Neuronal stem cell (in vitro differentiated cells): Measurements from ENCODE around the gene ANP32B.

ENCODE experiments used
- DNase-seq: peaks from one replicate; pipeline ENCODE4 v3.0.0-alpha.2; 2013; ENCODE audit warnings: low spot score
- H2AFZ ChIP-seq: one replicate; pipeline ENCODE4 v1.6.1; 2013; ENCODE audit warnings: mild to moderate bottlenecking, low read length, inconsistent platforms
- H2AK5ac ChIP-seq: 2 replicates; pipeline ENCODE4 v1.6.1; 2013; ENCODE audit warnings: low read depth, mild to moderate bottlenecking, inconsistent platforms, low read length, moderate library complexity, mixed read lengths
- H2BK120ac ChIP-seq: 2 replicates; pipeline ENCODE4 v1.6.1; 2013; ENCODE audit warnings: low read depth, mild to moderate bottlenecking, inconsistent platforms, low read length, moderate library complexity, mixed read lengths
- H2BK12ac ChIP-seq: one replicate; pipeline ENCODE4 v1.6.1; 2013; ENCODE audit warnings: low read length, inconsistent platforms
- H2BK15ac ChIP-seq: 2 replicates; pipeline ENCODE4 v1.6.1; 2013; ENCODE audit warnings: mild to moderate bottlenecking, low read length, inconsistent platforms, mixed read lengths
- H2BK5ac ChIP-seq: one replicate; pipeline ENCODE4 v1.6.1; 2013; ENCODE audit warnings: inconsistent platforms, mild to moderate bottlenecking, low read length, moderate library complexity
- H3K14ac ChIP-seq: one replicate; pipeline ENCODE4 v1.6.1; 2013; ENCODE audit warnings: low read length, inconsistent platforms
- H3K18ac ChIP-seq: 2 replicates; pipeline ENCODE4 v1.6.1; 2013; ENCODE audit warnings: low read length, inconsistent platforms
- H3K23ac ChIP-seq: 2 replicates; pipeline ENCODE4 v1.6.1; 2013; ENCODE audit warnings: low read depth, mild to moderate bottlenecking, mixed read lengths, low read length, inconsistent platforms; ENCODE audit not compliant: poor library complexity
- H3K27ac ChIP-seq: replicated peaks from 3 replicates; pipeline ENCODE4 v1.5.1; 2013; ENCODE audit warnings: low read length, inconsistent platforms
- H3K27me3 ChIP-seq, 3 experiments: 2 replicates each; pipeline ENCODE4 v1.6.1; 2013; ENCODE audit warnings: low read length in 3 of 3, mild to moderate bottlenecking in 2 of 3, inconsistent platforms in 1 of 3, low read depth in 1 of 3, mixed read lengths in 1 of 3, moderate library complexity in 1 of 3; ENCODE audit not compliant: control insufficient read depth in 3 of 3, insufficient read depth in 3 of 3
- H3K36me3 ChIP-seq, 2 donors: replicated peaks in 1 of 2; 2 replicates each; pipeline ENCODE4 v1.6.1; 2013; ENCODE audit warnings: low read length in 2 of 2; ENCODE audit not compliant: control insufficient read depth in 2 of 2, insufficient read depth in 2 of 2
- H3K4ac ChIP-seq: 2 replicates; pipeline ENCODE4 v1.6.1; 2013; ENCODE audit warnings: inconsistent platforms, mild to moderate bottlenecking, low read length, moderate library complexity
- H3K4me1 ChIP-seq, 2 donors: 1 replicate in 1 of 2; 2 replicates in 1 of 2; pipeline ENCODE4 v1.6.1; 2013; ENCODE audit warnings: low read length in 2 of 2, low read depth in 1 of 2; ENCODE audit not compliant: control insufficient read depth in 2 of 2, insufficient read depth in 1 of 2
- H3K4me2 ChIP-seq: one replicate; pipeline ENCODE4 v1.6.1; 2013; ENCODE audit warnings: mild to moderate bottlenecking, low read length, inconsistent platforms; ENCODE audit not compliant: insufficient read depth, poor library complexity, severe bottlenecking
- H3K4me3 ChIP-seq, 2 donors: 2 replicates each; pipeline ENCODE4 v1.5.1; 2013; ENCODE audit warnings: low read length in 2 of 2, mild to moderate bottlenecking in 2 of 2, inconsistent platforms in 1 of 2, moderate library complexity in 1 of 2
- H3K79me1 ChIP-seq: one replicate; pipeline ENCODE4 v1.6.1; 2013; ENCODE audit warnings: low read depth, mild to moderate bottlenecking, inconsistent platforms, low read length, moderate library complexity
- H3K9ac ChIP-seq: one replicate; pipeline ENCODE4 v1.6.1; 2013; ENCODE audit warnings: mild to moderate bottlenecking, low read depth, low read length, inconsistent platforms; ENCODE audit not compliant: poor library complexity
- H3K9me3 ChIP-seq, 2 donors: replicated peaks in 1 of 2; 2 replicates each; pipeline versions ENCODE3 to v1.6.1; 2013; ENCODE audit warnings: low read length in 2 of 2, mild to moderate bottlenecking in 2 of 2, inconsistent platforms in 1 of 2, low read depth in 1 of 2, mixed read lengths in 1 of 2, moderate library complexity in 1 of 2; ENCODE audit not compliant: control insufficient read depth in 2 of 2, insufficient read depth in 1 of 2
- H4K8ac ChIP-seq: one replicate; pipeline ENCODE4 v1.6.1; 2013; ENCODE audit warnings: low read depth, mild to moderate bottlenecking, inconsistent platforms, low read length, moderate library complexity
- H4K91ac ChIP-seq: one replicate; pipeline ENCODE4 v1.6.1; 2013; ENCODE audit warnings: low read length, low read depth, mild to moderate bottlenecking, inconsistent platforms; ENCODE audit not compliant: poor library complexity
- WGBS, 2 donors: extraction: QIAGEN DNeasy Blood & Tissue Kit; methylation state at CpG; one replicate each; pipeline ENCODE4 v1.1.7; 2013; ENCODE audit warnings: missing lambda C conversion rate in 2 of 2, mixed read lengths in 1 of 2; ENCODE audit not compliant: insufficient read length in 2 of 2, insufficient replicate concordance in 1 of 2; ENCODE audit errors: extremely low coverage in 2 of 2; 5-methylcytosine and 5-hydroxymethylcytosine counted together

Gene ANP32B

GRCh38 chr9:98031169-98031568 lies 48.0 kb downstream of the ANP32B start:
- no peak overlapping the region for H4K91ac ChIP-seq
- H3K79me1 ChIP-seq: no peaks in the 10 kb centered on the region
- H2BK5ac ChIP-seq: no peak overlapping the region
- H3K27me3 ChIP-seq: peaks cover 0 to 8% (median 0%) of the 10 kb centered on the region in 3 experiments
- no peak overlapping the region for H2BK15ac ChIP-seq
- no peak overlapping the region for H2AK5ac ChIP-seq
- H3K4ac ChIP-seq: no peak overlapping the region
- H3K4me2 ChIP-seq: no peak overlapping the region
- no peaks in the 10 kb centered on the region for H3K36me3 ChIP-seq
- no peak for DNase-seq
- no peak overlapping the region for H3K27ac ChIP-seq
- H3K4me1 ChIP-seq: no peaks in the 10 kb centered on the region
- H2BK120ac ChIP-seq: no peak overlapping the region
- H3K9me3 ChIP-seq: no peaks in the 10 kb centered on the region
- H2BK12ac ChIP-seq: no peak overlapping the region
- no peak overlapping the region for H3K4me3 ChIP-seq
- H3K9ac ChIP-seq: no peak overlapping the region
- no peak overlapping the region for H3K23ac ChIP-seq
- H4K8ac ChIP-seq: no peak overlapping the region
- H3K18ac ChIP-seq: no peak overlapping the region
- H2AFZ ChIP-seq: no peak overlapping the region
- no peak overlapping the region for H3K14ac ChIP-seq

GRCh38 chr9:98031935-98032334 lies 48.8 kb downstream of the ANP32B start:
- Histone ChIP-seq H2AK5ac (no peak overlapping the region), H3K9me3 (no peaks in the 10 kb centered on the region), H4K91ac (no peak overlapping the region), H3K4me2 (no peak overlapping the region), H2BK120ac (no peak overlapping the region), H2BK12ac (no peak overlapping the region), H3K18ac (no peak overlapping the region), H3K4me3 (no peak overlapping the region), H2BK5ac (no peak overlapping the region), H3K4ac (no peak overlapping the region), H3K14ac (no peak overlapping the region), H3K36me3 (no peaks in the 10 kb centered on the region), H3K79me1 (no peaks in the 10 kb centered on the region), H2BK15ac (no peak overlapping the region), H3K23ac (no peak overlapping the region), H2AFZ (no peak overlapping the region), H3K27ac (no peak overlapping the region), H3K4me1 (no peaks in the 10 kb centered on the region), H4K8ac (no peak overlapping the region), H3K9ac (no peak overlapping the region), H3K27me3 (peaks cover 0 to 8% (median 0%) of the 10 kb centered on the region in 3 experiments)
- DNase-seq: no peak
- WGBS, 2 donors: no CpG with 5 or more reads among the region's 1 CpG

GRCh38 chr9:98034593-98035546 lies 51.7 kb downstream of the ANP32B start:
- Histone ChIP-seq H2BK15ac (no peak overlapping the region), H2BK12ac (no peak overlapping the region), H2AK5ac (no peak overlapping the region), H2BK5ac (no peak overlapping the region), H3K4me3 (no peak overlapping the region), H2AFZ (peak overlapping the region; percentile 56), H3K23ac (no peak overlapping the region), H3K79me1 (no peaks in the 10 kb centered on the region), H3K18ac (peak overlapping the region; percentile 44), H3K9me3 (no peaks in the 10 kb centered on the region), H3K9ac (no peak overlapping the region), H3K36me3 (no peaks in the 10 kb centered on the region), H3K4me1 (no peaks in the 10 kb centered on the region), H4K91ac (no peak overlapping the region), H4K8ac (no peak overlapping the region), H3K27ac (no peak overlapping the region), H3K4ac (no peak overlapping the region), H2BK120ac (no peak overlapping the region), H3K14ac (no peak overlapping the region), H3K4me2 (peak overlapping the region; percentile 46), H3K27me3 (peaks cover 0 to 23% (median 0%) of the 10 kb centered on the region in 3 experiments)
- peak; percentile 82 for DNase-seq
- WGBS, 2 donors: no CpG with 5 or more reads among the region's 20 CpGs

- Histone ChIP-seq H3K4me1 (no peaks in the 10 kb centered on the region), H3K36me3 (no peaks in the 10 kb centered on the region), H2BK15ac (no peak overlapping the region), H2BK120ac (no peak overlapping the region), H2AK5ac (no peak overlapping the region), H3K4me2 (no peak overlapping the region), H3K27ac (no peak overlapping the region), H2AFZ (no peak overlapping the region), H3K27me3 (peaks cover 0 to 29% (median 0%) of the 10 kb centered on the region in 3 experiments), H3K23ac (no peak overlapping the region), H3K79me1 (no peaks in the 10 kb centered on the region), H3K18ac (no peak overlapping the region), H4K91ac (no peak overlapping the region), H3K4me3 (no peak overlapping the region), H2BK5ac (no peak overlapping the region), H3K4ac (no peak overlapping the region), H3K9me3 (no peaks in the 10 kb centered on the region), H3K14ac (no peak overlapping the region), H4K8ac (no peak overlapping the region), H2BK12ac (no peak overlapping the region), H3K9ac (no peak overlapping the region)
- no peak for DNase-seq
Measured at GRCh38 chr9:98037357-98037756, 54.2 kb downstream of the ANP32B start.
